ENCODE results near the gene OAS3.

DNA sequence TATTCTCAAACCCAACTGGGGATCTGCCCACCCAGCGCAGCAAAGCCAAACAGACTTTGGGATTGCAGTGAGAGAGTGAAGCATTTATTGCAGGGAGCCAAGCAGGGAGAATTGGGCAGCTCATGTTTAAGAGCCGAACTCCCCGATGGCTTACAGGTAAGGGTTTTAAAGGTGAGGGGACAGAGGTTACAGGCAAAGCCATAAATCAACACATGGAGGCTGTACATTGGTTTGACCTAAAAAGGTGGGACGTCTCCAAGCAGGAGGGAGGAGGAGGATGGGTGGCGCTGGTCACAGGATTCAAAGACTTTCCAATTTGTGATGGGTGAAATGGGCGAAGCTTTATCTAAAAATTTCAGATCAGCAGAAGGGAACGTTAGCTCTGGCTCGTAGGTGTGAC is 58.2 kb downstream of the OAS3 start:
- TF ChIP-seq, protein P1, sequence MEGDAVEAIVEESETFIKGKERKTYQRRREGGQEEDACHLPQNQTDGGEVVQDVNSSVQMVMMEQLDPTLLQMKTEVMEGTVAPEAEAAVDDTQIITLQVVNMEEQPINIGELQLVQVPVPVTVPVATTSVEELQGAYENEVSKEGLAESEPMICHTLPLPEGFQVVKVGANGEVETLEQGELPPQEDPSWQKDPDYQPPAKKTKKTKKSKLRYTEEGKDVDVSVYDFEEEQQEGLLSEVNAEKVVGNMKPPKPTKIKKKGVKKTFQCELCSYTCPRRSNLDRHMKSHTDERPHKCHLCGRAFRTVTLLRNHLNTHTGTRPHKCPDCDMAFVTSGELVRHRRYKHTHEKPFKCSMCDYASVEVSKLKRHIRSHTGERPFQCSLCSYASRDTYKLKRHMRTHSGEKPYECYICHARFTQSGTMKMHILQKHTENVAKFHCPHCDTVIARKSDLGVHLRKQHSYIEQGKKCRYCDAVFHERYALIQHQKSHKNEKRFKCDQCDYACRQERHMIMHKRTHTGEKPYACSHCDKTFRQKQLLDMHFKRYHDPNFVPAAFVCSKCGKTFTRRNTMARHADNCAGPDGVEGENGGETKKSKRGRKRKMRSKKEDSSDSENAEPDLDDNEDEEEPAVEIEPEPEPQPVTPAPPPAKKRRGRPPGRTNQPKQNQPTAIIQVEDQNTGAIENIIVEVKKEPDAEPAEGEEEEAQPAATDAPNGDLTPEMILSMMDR (IDR thresholded peaks at IDR 0.05; ENCODE audit: low read depth, low read length) = no peak
- no peak for TF ChIP-seq EZH2phosphoT487 (IDR thresholded peaks at IDR 0.05; ENCODE audit: low read depth)

Data from OCI-LY3 (cell line).